GM23248 (cell line): Measurements from ENCODE around the gene JMJD4. TPM values are rescaled to one million over a fixed set of nuclear protein-coding genes. Genes with fewer than 3 reads are reported as not detected.

Source experiments
- DNase-seq: peaks from one replicate; pipeline ENCODE4 v3.0.0-alpha.2; 2015
- H2AFZ ChIP-seq: fragments of 200-600 bp; sonication (generic); 2 replicates; pipeline ENCODE4 v1.6.1; 2016; ENCODE audit warnings: antibody characterized with exemption
- H3F3A ChIP-seq: fragments of 200-600 bp; sonication (generic); 2 replicates; pipeline ENCODE4 v1.6.1; 2016; ENCODE audit warnings: mild to moderate bottlenecking, antibody characterized with exemption, mixed run types; ENCODE audit not compliant: insufficient read depth
- H3K27ac ChIP-seq: fragments of 200-600 bp; sonication (generic); 2 replicates; pipeline ENCODE4 v1.5.1; 2016; ENCODE audit warnings: mild to moderate bottlenecking
- H3K27me3 ChIP-seq: fragments of 200-600 bp; sonication (generic); replicated peaks from 2 replicates; pipeline ENCODE4 v1.6.1; 2016; ENCODE audit warnings: mild to moderate bottlenecking; ENCODE audit not compliant: insufficient read depth
- H3K36me3 ChIP-seq: fragments of 200-600 bp; sonication (generic); 2 replicates; pipeline ENCODE4 v1.6.1; 2016; ENCODE audit warnings: low read depth, mild to moderate bottlenecking
- H3K4me1 ChIP-seq: fragments of 200-600 bp; sonication (generic); 2 replicates; pipeline ENCODE4 v1.6.1; 2016; ENCODE audit warnings: mild to moderate bottlenecking; ENCODE audit not compliant: insufficient read depth
- H3K4me2 ChIP-seq: fragments of 200-600 bp; sonication (generic); one replicate; pipeline ENCODE4 v1.6.1; 2016; ENCODE audit warnings: mild to moderate bottlenecking; ENCODE audit not compliant: unreplicated experiment
- H3K4me3 ChIP-seq: fragments of 200-600 bp; sonication (generic); 2 replicates; pipeline ENCODE4 v1.5.1; 2016; ENCODE audit warnings: mild to moderate bottlenecking
- H3K79me2 ChIP-seq: fragments of 200-600 bp; sonication (generic); 2 replicates; pipeline ENCODE4 v1.6.1; 2016; ENCODE audit warnings: mild to moderate bottlenecking; ENCODE audit not compliant: insufficient read depth
- H3K9ac ChIP-seq: fragments of 200-600 bp; sonication (generic); 2 replicates; pipeline ENCODE4 v1.6.1; 2016; ENCODE audit warnings: mild to moderate bottlenecking
- H3K9me2 ChIP-seq: fragments of 200-600 bp; sonication (generic); 2 replicates; pipeline ENCODE4 v1.6.1; 2016; ENCODE audit warnings: mixed run types, mild to moderate bottlenecking, moderate library complexity; ENCODE audit not compliant: insufficient read depth
- H3K9me3 ChIP-seq: fragments of 200-600 bp; sonication (generic); one replicate; pipeline ENCODE4 v1.6.1; 2017; ENCODE audit warnings: low read depth
- H4K20me1 ChIP-seq: fragments of 200-600 bp; sonication (generic); 2 replicates; pipeline ENCODE4 v1.6.0; 2016; ENCODE audit not compliant: insufficient read depth
- EZH2 ChIP-seq: fragments of 200-600 bp; sonication (generic); IDR thresholded peaks from 2 replicates; pipeline ENCODE4 v1.6.1; 2018; ENCODE audit warnings: antibody characterized with exemption, mild to moderate bottlenecking; ENCODE audit not compliant: insufficient read depth, poor library complexity, severe bottlenecking
- EZH2phosphoT487 ChIP-seq: fragments of 200-600 bp; sonication (generic); IDR thresholded peaks from 2 replicates; pipeline ENCODE4 v1.6.1; 2018; ENCODE audit warnings: antibody characterized with exemption, moderate library complexity, mild to moderate bottlenecking, low read depth; ENCODE audit not compliant: insufficient read depth
- WGBS, 2 experiments: methylation state at CpG; one replicate each; pipeline ENCODE4 v1.1.6; 2015 to 2017; ENCODE audit warnings: low lambda C conversion rate in 2 of 2, low coverage in 1 of 2; ENCODE audit errors: missing lambda C conversion rate in 2 of 2; 5-methylcytosine and 5-hydroxymethylcytosine counted together
- in situ Hi-C: fragments of 300-500 bp; cut with MboI; formaldehyde crosslinking; loops from 2 replicates; pipeline ENCODE4 v1.15.0; 2020
- polyA plus RNA-seq: library from polyadenylated mRNA; unstranded; fragments of >200 nt; fragmentation: Nextera tagmentation; extraction: Ambion mirVana; gene quantifications from 2 replicates; pipeline ENCODE4 v1.2.1, GENCODE V29; 2016
- total RNA-seq: library from RNA; depleted of rRNA; stranded (reverse); fragments of >200 nt; shearing (Covaris generic); gene quantifications from 2 replicates; pipeline ENCODE4 v1.2.3, GENCODE V29; 2014

The JMJD4 gene
- total and polyA plus RNA-seq, 2 experiments from 2014 or later: 16.1 to 26.9 TPM

DNA sequence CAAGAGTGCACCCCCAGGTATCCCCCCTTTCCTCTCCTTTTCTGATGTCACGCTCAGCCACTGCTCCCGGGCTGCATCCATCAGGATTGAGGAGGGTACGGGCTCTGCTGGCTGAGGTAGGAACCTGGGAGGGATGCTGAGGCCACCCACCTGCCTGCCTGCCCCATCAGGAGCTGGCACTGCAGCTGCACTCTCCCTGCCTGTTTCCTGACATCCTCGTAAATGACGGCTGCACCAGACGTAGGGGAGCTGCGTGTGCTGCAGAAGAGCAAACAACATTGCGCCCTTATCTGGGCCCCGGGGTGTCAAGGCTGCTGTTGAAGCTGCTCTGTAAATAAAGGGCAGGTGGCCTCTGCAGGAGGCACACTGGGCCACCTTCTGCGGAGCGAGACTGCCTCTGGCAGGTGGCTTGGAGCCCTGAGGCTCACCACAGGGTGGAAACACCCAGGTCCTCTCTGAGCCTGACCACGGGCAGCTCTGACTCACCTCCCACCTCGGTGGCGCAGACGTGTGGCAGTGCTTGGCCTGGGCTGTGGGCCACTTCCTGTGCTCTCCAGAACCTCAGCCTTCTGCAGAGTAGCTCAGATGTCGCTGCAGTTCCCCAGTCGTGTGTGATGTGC is 31.0 kb upstream of the JMJD4 start:
- in situ Hi-C loops: loop anchor here (10.0 kb wide), 1 partner anchor 189 kb away; no protein-coding TSS in a partner anchor
- DNase-seq: peak; percentile 15
- Histone ChIP-seq H3K9me2 (no peaks in the 10 kb centered on the region), H3K4me3 (no peak overlapping the region), H3K27me3 (no peaks in the 10 kb centered on the region), H3K79me2 (peaks cover 14% of the 10 kb centered on the region; the same call in 1 of the 2 replicates), H3K9me3 (no peaks in the 10 kb centered on the region), H3K27ac (no peak overlapping the region), H3K4me1 (peaks cover 17% of the 10 kb centered on the region; the same call in 1 of the 2 replicates), H3K36me3 (peaks cover under 1% of the 10 kb centered on the region; the same call in 1 of the 2 replicates), H3K9ac (no peak overlapping the region), H3F3A (peaks cover 7% of the 10 kb centered on the region), H4K20me1 (0 out of 2 replicates have a peak, but pooled peaks cover 3% of the 10 kb centered on the region), H3K4me2 (no peak overlapping the region), H2AFZ (no peak overlapping the region)
- 78 to 83% methylated on average over 17 of the region's 17 CpGs for WGBS, 2 experiments
- TF ChIP-seq EZH2: no peak
- TF ChIP-seq EZH2phosphoT487: no peak

- TF ChIP-seq EZH2 (no peak), EZH2phosphoT487 (no peak)
- in situ Hi-C loops: loop anchor here (10.0 kb wide), 1 partner anchor 189 kb away; no protein-coding TSS in a partner anchor
Observed at GRCh38 chr1:227765261-227766014, 30.3 kb upstream of the JMJD4 start.

DNA sequence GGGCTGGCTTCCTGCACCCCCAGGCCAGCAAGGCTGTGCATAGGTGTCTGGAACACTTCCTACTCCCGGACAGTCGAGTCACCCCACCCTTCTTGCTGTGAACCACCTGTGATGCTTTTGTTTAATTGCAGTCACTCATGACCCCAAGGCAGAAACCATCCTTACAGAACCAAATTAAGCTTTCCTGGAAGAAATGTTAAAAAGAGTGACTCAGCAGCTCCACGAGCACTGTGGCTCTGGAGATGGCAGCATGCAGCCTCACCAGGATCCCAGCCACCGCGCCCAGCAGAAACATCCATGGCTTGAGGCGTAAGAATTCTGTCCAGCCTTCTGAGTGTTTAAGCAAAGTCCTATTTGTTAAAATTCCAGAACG is 28.9 kb upstream of the JMJD4 start:
- no peak overlapping the region for H2AFZ ChIP-seq
- H3K4me1 ChIP-seq: peaks cover 28% of the 10 kb centered on the region
- H3F3A ChIP-seq: peaks cover 25% of the 10 kb centered on the region
- H3K4me3 ChIP-seq: no peak overlapping the region
- H3K79me2 ChIP-seq: peaks cover 20% of the 10 kb centered on the region
- WGBS, 2 experiments: 69 to 72% methylated on average over 7 of the region's 7 CpGs
- TF ChIP-seq EZH2 (no peak), EZH2phosphoT487 (no peak)
- H3K27ac ChIP-seq: no peak overlapping the region
- no peaks in the 10 kb centered on the region for H3K9me2 ChIP-seq
- H4K20me1 ChIP-seq: 0 out of 2 replicates have a peak, but pooled peaks cover 13% of the 10 kb centered on the region
- in situ Hi-C loops: loop anchor here (10.0 kb wide), 1 partner anchor 191 kb away; no protein-coding TSS in a partner anchor
- H3K27me3 ChIP-seq: no peaks in the 10 kb centered on the region
- H3K9me3 ChIP-seq: no peaks in the 10 kb centered on the region
- DNase-seq: peak; percentile 46
- peaks cover 10% of the 10 kb centered on the region; the same call in 1 of the 2 replicates for H3K36me3 ChIP-seq
- H3K4me2 ChIP-seq: no peak overlapping the region
- no peak overlapping the region for H3K9ac ChIP-seq

More at GRCh38 chr1:227765261-227766014, 30.3 kb upstream of the JMJD4 start:
- H3K79me2 ChIP-seq: peaks cover 20% of the 10 kb centered on the region
- DNase-seq: no peak
- no peaks in the 10 kb centered on the region for H3K9me2 ChIP-seq
- no peak overlapping the region for H3K4me3 ChIP-seq
- H3K27ac ChIP-seq: no peak overlapping the region
- H3K4me2 ChIP-seq: no peak overlapping the region
- no peaks in the 10 kb centered on the region for H3K9me3 ChIP-seq
- H4K20me1 ChIP-seq: 0 out of 2 replicates have a peak, but pooled peaks cover 10% of the 10 kb centered on the region
- H3K27me3 ChIP-seq: no peaks in the 10 kb centered on the region
- H3K4me1 ChIP-seq: peaks cover 17% of the 10 kb centered on the region; the same call in 1 of the 2 replicates
- H2AFZ ChIP-seq: no peak overlapping the region
- H3K9ac ChIP-seq: no peak overlapping the region
- peaks cover 8% of the 10 kb centered on the region; the same call in 1 of the 2 replicates for H3K36me3 ChIP-seq
- peaks cover 14% of the 10 kb centered on the region for H3F3A ChIP-seq
- 95 to 98% methylated on average over 7 to 8 of the region's 8 CpGs for WGBS, 2 experiments

- WGBS, 2 experiments: 98 to 99% methylated on average over 16 of the region's 16 CpGs
- 0 out of 2 replicates have a peak, but pooled peaks cover 13% of the 10 kb centered on the region for H4K20me1 ChIP-seq
- peaks cover 31% of the 10 kb centered on the region for H3F3A ChIP-seq
Observed at GRCh38 chr1:227763246-227764018, 28.3 kb upstream of the JMJD4 start.

More at GRCh38 chr1:227763246-227764018, 28.3 kb upstream of the JMJD4 start:
- no peaks in the 10 kb centered on the region for H3K9me2 ChIP-seq
- H3K4me3 ChIP-seq: no peak overlapping the region
- TF ChIP-seq EZH2 (no peak), EZH2phosphoT487 (no peak)
- H3K9me3 ChIP-seq: no peaks in the 10 kb centered on the region
- no peak for DNase-seq
- peaks cover 34% of the 10 kb centered on the region for H3K4me1 ChIP-seq
- H3K9ac ChIP-seq: no peak overlapping the region
- H3K27me3 ChIP-seq: no peaks in the 10 kb centered on the region
- H3K4me2 ChIP-seq: no peak overlapping the region
- in situ Hi-C loops: loop anchor here (10.0 kb wide), 1 partner anchor 191 kb away; no protein-coding TSS in a partner anchor
- peaks cover 20% of the 10 kb centered on the region for H3K79me2 ChIP-seq
- H2AFZ ChIP-seq: no peak overlapping the region
- H3K27ac ChIP-seq: no peak overlapping the region
- peaks cover 10% of the 10 kb centered on the region; the same call in 1 of the 2 replicates for H3K36me3 ChIP-seq
